ENCODE data around the gene TNFRSF18.

- TF ChIP-seq POLR2AphosphoS5 (IDR thresholded peaks at IDR 0.05; ENCODE audit: low read depth): no peak
- no peak for TF ChIP-seq CTCF (IDR thresholded peaks at IDR 0.05; ENCODE audit: insufficient read depth, low read length)
- TF ChIP-seq REST (IDR thresholded peaks at IDR 0.05; ENCODE audit: insufficient replicate concordance, low read depth): no peak
- TF ChIP-seq GABPA (IDR thresholded peaks at IDR 0.05; ENCODE audit: low read depth): no peak
Observed at GRCh38 chr1:1225238-1225845, 18.9 kb upstream of the TNFRSF18 start.
